GOT3 (cell line): Measurements from ENCODE around the gene OR8B8.
"Not testable (repeated sequence)": the region's sequence is repeated elsewhere in the genome, so short reads cannot be mapped to it uniquely, and the experiment has no call there.

ENCODE experiments used
- DNase-seq: peaks from one replicate; lab custom pipeline; 2025; ENCODE audit warnings: mixed read lengths; lab: John Stamatoyannopoulos, UW

Gene OR8B8

GRCh38 chr11:124445646-124446150, at the start of gene OR8B8:
OR8B8 (minus strand) TSS chr11:124445696; CDS start chr11:124441085, 4,611 bp downstream.
- DNase-seq, result no peak

- DNase-seq, result no peak
These were observed 47.6 kb upstream of the OR8B8 start for GRCh38 chr11:124493016-124493655.

- DNase-seq, result no peak
These were observed 37.9 kb upstream of the OR8B8 start for GRCh38 chr11:124483422-124483821.

GRCh38 chr11:124482362-124483147, 37.1 kb upstream of the OR8B8 start:
- no peak for DNase-seq

- no peak for DNase-seq
These were observed 36.1 kb upstream of the OR8B8 start for GRCh38 chr11:124481365-124482323.

GRCh38 chr11:124479561-124479960, 34.1 kb upstream of the OR8B8 start:
- no peak for DNase-seq

- no peak for DNase-seq
These were observed 29.8 kb upstream of the OR8B8 start for GRCh38 chr11:124475265-124475664.

GRCh38 chr11:124474779-124475178, 29.3 kb upstream of the OR8B8 start:
- no peak for DNase-seq

- no peak for DNase-seq
These were observed 28.6 kb upstream of the OR8B8 start for GRCh38 chr11:124474079-124474478.

GRCh38 chr11:124473476-124473875, 28.0 kb upstream of the OR8B8 start:
- DNase-seq, result no peak

GRCh38 chr11:124470561-124471227, 25.2 kb upstream of the OR8B8 start:
- no peak for DNase-seq

- DNase-seq, result no peak
These were observed 22.0 kb upstream of the OR8B8 start for GRCh38 chr11:124467381-124467927.

- DNase-seq, result no peak
These were observed 19.9 kb upstream of the OR8B8 start for GRCh38 chr11:124465368-124465767.

- no peak for DNase-seq
These were observed 18.5 kb upstream of the OR8B8 start for GRCh38 chr11:124463990-124464389.

GRCh38 chr11:124463324-124463723, 17.8 kb upstream of the OR8B8 start:
- no peak for DNase-seq

- no peak for DNase-seq
These were observed 15.0 kb upstream of the OR8B8 start for GRCh38 chr11:124460459-124460858.

GRCh38 chr11:124459379-124459778, 13.9 kb upstream of the OR8B8 start:
- not testable (repeated sequence) for DNase-seq

GRCh38 chr11:124454552-124454951, 9.1 kb upstream of the OR8B8 start:
- no peak for DNase-seq

GRCh38 chr11:124446916-124447315, 1.4 kb upstream of the OR8B8 start:
- DNase-seq, result no peak

- DNase-seq, result no peak
These were observed 2.6 kb downstream of the OR8B8 start for GRCh38 chr11:124442847-124443246.

- no peak for DNase-seq
These were observed 3.1 kb downstream of the OR8B8 start for GRCh38 chr11:124442442-124442841.
